IPS-18c (cell line): ENCODE data around the gene PAQR6.
A peak's percentile ranks its signal among the peaks of the same experiment; 100 is the strongest.
"Not testable (repeated sequence)": the region's sequence is repeated elsewhere in the genome, so short reads cannot be mapped to it uniquely, and the experiment has no call there.

Source experiments
- H3K4me3 ChIP-seq: 2 replicates; pipeline ENCODE4 v1.7.0; 2013; ENCODE audit warnings: low read depth, mild to moderate bottlenecking, low read length, moderate library complexity; ENCODE audit not compliant: insufficient read depth
- H3K9me3 ChIP-seq: one replicate; pipeline ENCODE4 v1.6.1; 2013; ENCODE audit warnings: mild to moderate bottlenecking, low read length, moderate library complexity; ENCODE audit not compliant: control insufficient read depth, insufficient read depth

The PAQR6 gene

GRCh38 chr1:156220226-156220625, 27.6 kb downstream of the PAQR6 start:
- Histone ChIP-seq H3K4me3 (no peak overlapping the region), H3K9me3 (peaks cover 2% of the 10 kb centered on the region)

- Histone ChIP-seq H3K4me3 (no peak overlapping the region), H3K9me3 (peaks cover 2% of the 10 kb centered on the region)
These were observed 30.0 kb downstream of the PAQR6 start for GRCh38 chr1:156217871-156218270.

DNA sequence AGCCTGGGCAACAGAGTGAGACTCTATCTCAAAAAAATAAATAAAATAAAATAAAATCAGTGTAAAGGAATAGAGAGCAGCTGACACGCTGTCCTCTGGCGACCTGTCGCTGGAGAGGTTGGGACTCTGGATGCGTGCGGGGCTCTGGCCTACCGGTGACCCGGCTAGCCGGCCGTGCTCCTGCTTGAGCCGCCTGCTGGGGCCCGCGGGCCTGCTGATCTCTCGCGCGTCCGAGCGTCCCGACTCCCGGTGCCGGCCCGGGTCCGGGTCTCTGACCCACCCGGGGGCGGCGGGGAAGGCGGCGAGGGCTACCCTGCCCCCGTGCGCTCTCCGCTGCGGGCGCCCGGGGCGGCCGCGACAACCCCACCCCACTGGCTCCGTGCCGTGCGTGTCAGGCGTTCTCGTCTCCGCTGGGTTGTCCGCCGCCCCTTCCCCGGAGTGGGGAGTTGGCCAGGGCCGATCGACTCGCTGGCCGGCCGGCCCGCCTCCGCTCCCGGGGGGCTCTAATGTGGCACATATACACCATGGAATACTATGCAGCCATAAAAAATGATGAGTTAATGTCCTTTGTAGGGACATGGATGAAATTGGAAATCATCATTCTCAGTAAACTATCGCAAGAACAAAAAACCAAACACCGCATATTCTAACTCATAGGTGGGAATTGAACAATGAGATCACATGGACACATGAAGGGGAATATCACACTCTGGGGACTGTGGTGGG, 31.3 kb downstream of the PAQR6 start:
- H3K4me3 ChIP-seq, H3K9me3 ChIP-seq: not testable (repeated sequence)

- Histone ChIP-seq H3K9me3 (peaks cover 2% of the 10 kb centered on the region), H3K4me3 (no peak overlapping the region)
These were observed 33.7 kb downstream of the PAQR6 start for GRCh38 chr1:156214024-156214748.

DNA sequence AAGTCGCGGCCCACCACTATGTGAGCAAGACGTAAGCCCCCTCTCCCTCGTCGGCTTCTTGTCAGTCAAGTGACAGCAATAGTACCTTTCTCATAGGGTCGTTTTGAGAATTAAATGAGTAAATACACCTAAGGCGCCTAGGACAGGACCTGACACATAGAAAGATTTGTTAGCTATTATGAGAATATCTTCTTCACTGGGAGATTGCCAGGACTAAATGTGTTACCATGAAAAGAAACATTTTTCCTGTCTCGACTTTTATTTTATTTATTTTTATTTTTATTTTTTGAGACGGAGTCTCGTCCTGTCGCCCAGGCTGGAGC, 34.3 kb downstream of the PAQR6 start:
- Histone ChIP-seq H3K4me3 (peak overlapping the region; percentile 88), H3K9me3 (no peaks in the 10 kb centered on the region)

- H3K4me3 ChIP-seq, result peak within 1 kb of the TSS; percentile 88
These were observed 34.8 kb downstream of the PAQR6 start, which contains the start of gene PMF1 for GRCh38 chr1:156212833-156213643. PMF1 (plus strand) TSS chr1:156213007; CDS start chr1:156213016, 9 bp downstream.

GRCh38 chr1:156212130-156212529, 35.7 kb downstream of the PAQR6 start:
- Histone ChIP-seq H3K9me3 (no peaks in the 10 kb centered on the region), H3K4me3 (peak overlapping the region; percentile 88; the same call in 1 of the 2 replicates)

More at GRCh38 chr1:156212833-156213643, 34.8 kb downstream of the PAQR6 start, which contains the start of gene PMF1:
- no peaks in the 10 kb centered on the region for H3K9me3 ChIP-seq

GRCh38 chr1:156211243-156211642, 36.6 kb downstream of the PAQR6 start:
- H3K9me3 ChIP-seq, result no peaks in the 10 kb centered on the region
- H3K4me3 ChIP-seq, result no peak overlapping the region

GRCh38 chr1:156204686-156205085, 43.2 kb downstream of the PAQR6 start:
- no peaks in the 10 kb centered on the region for H3K9me3 ChIP-seq
- H3K4me3 ChIP-seq, result no peak overlapping the region

DNA sequence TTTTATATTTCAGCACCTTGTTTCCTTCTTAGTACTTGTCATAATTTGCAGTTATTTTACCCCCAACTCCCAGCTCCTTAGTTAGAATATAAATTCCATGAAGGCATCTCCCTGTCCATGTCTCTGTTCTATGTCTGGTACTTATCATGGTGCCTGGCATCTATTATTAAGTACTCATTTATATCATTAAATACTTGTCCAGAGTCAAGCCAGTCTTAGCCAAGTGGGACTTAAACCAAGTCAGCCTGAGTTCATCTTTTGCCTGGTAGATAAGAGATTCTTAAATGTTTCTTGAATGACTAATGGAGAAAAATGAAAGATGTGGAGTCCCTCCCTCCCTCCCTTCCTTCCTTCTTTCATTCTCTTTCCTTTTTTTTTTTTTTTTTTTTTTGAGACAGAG, 44.5 kb downstream of the PAQR6 start:
- Histone ChIP-seq H3K4me3 (no peak overlapping the region), H3K9me3 (no peaks in the 10 kb centered on the region)

- no peaks in the 10 kb centered on the region for H3K9me3 ChIP-seq
- no peak overlapping the region for H3K4me3 ChIP-seq
These were observed 47.8 kb downstream of the PAQR6 start for GRCh38 chr1:156200044-156200443.

- no peaks in the 10 kb centered on the region for H3K9me3 ChIP-seq
- no peak overlapping the region for H3K4me3 ChIP-seq
These were observed 49.0 kb downstream of the PAQR6 start for GRCh38 chr1:156198831-156199349.

GRCh38 chr1:156196445-156196844, 51.4 kb downstream of the PAQR6 start:
- Histone ChIP-seq H3K9me3 (no peaks in the 10 kb centered on the region), H3K4me3 (no peak overlapping the region)

DNA sequence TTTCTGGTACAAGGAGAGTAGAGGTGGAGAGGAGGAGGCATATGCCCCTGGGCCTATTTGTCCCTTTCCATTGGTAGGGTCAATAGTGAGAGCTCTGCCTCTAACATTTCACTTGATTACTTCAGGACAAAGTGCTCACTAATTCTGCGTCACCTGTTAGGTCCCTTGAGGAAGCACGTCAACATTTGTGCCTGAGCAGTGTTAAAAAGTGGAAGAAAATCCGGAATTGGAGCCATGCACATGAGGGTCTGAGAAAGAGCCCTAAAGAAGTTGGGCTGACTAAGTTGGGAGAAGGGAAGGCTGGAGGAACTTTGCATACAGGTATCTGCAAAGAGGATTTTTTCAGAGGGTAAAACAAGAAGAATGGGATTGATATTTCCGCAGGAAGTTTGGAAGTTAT, 52.0 kb downstream of the PAQR6 start:
- no peaks in the 10 kb centered on the region for H3K9me3 ChIP-seq
- H3K4me3 ChIP-seq, result no peak overlapping the region

DNA sequence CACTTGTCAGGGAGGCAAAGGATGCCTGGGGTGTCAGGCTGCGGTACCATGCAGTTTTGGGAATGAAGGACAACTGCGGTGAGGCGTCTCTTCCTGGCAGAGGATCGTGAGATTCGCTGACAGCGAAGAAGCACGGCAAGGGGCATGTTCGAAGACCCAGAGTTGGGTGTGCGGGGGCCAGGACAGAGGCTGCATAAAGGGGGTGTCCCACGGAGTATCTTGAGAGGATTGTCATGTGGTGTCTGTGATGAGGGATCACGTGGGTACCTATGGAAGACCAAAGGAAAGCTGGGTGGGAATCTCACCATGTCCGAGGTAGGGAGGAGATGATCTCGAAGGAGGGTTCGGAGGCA, 53.6 kb downstream of the PAQR6 start:
- H3K9me3 ChIP-seq, result no peaks in the 10 kb centered on the region
- H3K4me3 ChIP-seq, result peak overlapping the region; percentile 95

DNA sequence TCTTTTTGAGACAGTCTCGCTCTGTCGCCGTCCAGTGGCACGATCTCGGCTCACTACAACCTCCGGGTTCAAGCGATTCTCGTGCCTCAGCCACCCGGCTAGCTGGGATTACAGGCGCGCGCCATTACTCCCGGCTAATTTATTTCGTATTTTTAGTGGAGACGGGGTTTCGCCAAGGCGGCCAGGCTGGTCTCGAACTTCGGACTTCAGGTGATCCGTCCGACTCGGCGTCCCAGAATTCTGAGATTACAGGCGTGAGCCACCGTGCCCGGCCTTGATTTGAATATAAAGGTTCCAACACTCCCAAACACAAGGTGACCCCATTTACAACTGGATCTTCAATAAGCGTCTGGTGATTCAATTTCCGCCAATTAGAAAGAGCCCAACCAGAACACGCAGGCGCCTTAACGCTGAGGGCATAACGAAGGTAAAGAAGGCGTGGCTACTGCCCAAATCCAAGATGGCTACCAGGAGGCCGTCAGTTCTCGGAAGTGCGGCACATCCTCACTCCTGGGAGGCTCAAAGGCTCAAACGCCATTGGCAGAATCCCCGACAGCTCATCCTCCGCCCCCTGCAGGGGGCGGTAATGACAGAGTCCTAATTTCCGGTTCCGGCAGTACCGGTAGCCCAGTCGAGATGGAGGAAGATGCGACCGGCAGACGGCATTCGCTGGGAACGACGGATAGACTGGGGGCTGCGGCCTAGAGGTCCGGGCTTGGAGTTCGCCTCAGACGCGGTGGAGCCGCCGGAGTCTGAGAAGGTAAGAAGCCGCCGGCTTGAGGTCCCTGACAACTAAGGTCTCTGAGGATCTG, 54.2 kb downstream of the PAQR6 start, which contains the start of gene SLC25A44:
Gene SLC25A44 (plus strand): TSS at position 617 of the 812 bp plus-strand sequence. CDS start 5,744 bp downstream, outside the sequence.
- H3K4me3 ChIP-seq, result peak within 1 kb of the TSS; percentile 95

More for the DNA sequence above, 54.2 kb downstream of the PAQR6 start, which contains the start of gene SLC25A44:
- no peaks in the 10 kb centered on the region for H3K9me3 ChIP-seq
